ENCODE data around the gene PHAX. TPM values are rescaled to one million over a fixed set of nuclear protein-coding genes. Genes with fewer than 3 reads are reported as not detected.
"Not testable (repeated sequence)": the region's sequence is repeated elsewhere in the genome, so short reads cannot be mapped to it uniquely, and the experiment has no call there.

Gene PHAX
- total RNA-seq, 1 experiment from 2014 or later: 64.6 TPM

DNA sequence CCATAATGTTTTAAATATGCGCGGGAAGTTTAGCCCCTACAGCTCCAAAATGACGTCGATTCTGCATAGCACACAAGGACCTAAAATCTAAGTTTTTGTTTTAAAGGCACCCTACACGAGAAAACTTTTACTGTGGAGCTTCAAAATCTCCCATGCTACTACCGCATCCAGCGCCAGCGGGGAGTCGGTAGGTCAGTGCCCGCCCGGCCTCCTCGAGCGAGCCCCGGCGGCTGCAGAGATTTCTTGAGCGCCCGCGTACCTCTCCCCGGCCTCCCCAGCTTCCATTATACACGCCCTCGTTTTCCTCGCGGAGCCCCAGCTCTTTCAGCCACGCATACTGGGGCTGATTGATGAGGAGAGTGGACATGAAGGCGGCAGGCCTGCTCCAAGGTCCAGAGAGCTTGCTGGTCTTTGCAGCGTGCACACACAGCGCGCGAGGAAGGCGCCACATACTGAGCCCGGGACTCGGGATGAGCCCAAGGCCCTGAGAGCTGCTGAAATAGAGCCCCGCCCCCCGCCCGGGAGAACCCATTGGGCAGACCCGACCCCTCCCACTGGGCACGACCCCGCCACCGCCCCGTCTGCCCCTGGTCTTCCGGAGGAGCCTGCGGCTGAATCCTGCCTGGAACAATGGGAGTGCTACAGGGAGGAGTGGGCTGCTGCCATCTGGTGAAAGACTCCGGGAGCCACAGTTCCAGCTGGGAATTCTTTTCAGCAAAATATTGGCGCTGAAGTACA is 5.8 kb upstream of the PHAX start, which contains the start of gene ALDH7A1:
TSS of gene ALDH7A1 (minus strand) at position 472 of the 738 bp plus-strand sequence. CDS start at position 451, 21 bp downstream.
- Histone ChIP-seq H3K4me3 (peak within 1 kb of the TSS; percentile 64), H3K4me1 (no peaks in the 10 kb centered on the region), H3K27ac (peak within 1 kb of the TSS; percentile 83), H3K9me3 (replicated peaks) (no peaks in the 10 kb centered on the region), H3K36me3 (peaks cover 15% of the 10 kb centered on the region), H3K27me3 (no peaks in the 10 kb centered on the region)
- DNase-seq: peak; percentile 97 to 98

DNA sequence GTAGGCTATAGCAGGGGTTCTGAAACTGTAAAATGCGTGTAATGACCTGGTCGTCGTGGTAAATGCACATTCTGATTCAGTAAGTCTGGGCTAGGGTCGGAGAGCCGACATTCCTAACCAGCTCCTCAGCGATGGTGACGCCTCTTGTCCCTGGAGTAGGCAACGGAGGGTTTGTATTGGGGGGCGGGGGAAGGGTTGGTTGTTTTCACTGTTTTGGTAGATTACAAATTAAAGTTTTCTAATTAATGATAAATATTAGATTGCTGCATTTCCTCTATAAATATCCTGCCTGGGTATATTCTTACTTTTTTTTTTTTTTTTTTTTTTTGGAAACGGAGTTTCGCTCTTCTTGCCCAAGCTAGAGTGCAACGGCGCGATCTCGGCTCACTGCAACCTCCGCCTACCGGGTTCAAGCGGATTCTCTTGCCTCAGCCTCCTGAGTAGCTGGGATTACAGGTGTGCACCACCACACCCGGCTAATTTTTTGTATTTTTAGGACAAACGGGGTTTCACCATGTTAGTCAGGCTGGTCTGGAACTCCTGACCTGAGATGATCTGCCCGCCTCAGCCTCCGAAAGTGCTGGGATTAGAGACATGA is 5.2 kb upstream of the PHAX start:
- DNase-seq: no peak
- Histone ChIP-seq H3K27ac (peak overlapping the region; percentile 83), H3K27me3 (no peaks in the 10 kb centered on the region), H3K9me3 (replicated peaks) (no peaks in the 10 kb centered on the region), H3K4me3 (peak overlapping the region; percentile 64), H3K36me3 (peaks cover 10% of the 10 kb centered on the region), H3K4me1 (no peaks in the 10 kb centered on the region)

DNA sequence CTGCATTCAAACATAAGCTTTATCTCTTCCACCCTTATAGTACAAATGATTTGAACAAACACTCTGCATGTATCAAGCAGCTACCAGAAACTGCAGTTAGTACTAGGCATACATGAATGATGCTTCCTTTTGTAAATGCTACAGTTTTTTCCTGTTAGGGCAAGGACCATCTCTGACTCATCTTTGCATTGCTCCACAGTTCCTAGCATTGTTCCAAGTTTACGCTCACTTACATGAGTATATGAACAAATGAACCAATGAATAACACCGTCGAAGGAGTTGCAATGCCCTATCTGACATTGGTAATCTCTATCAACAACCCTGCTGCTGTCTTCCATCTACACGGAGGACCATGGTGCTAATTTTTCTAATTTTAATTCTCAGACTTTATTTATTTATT is 3.6 kb upstream of the PHAX start:
- H3K9me3 ChIP-seq (replicated peaks): no peaks in the 10 kb centered on the region
- peaks cover 3% of the 10 kb centered on the region for H3K36me3 ChIP-seq
- no peaks in the 10 kb centered on the region for H3K27me3 ChIP-seq
- no peak for DNase-seq
- H3K4me1 ChIP-seq: no peaks in the 10 kb centered on the region
- H3K4me3 ChIP-seq: no peak overlapping the region
- H3K27ac ChIP-seq: no peak overlapping the region

DNA sequence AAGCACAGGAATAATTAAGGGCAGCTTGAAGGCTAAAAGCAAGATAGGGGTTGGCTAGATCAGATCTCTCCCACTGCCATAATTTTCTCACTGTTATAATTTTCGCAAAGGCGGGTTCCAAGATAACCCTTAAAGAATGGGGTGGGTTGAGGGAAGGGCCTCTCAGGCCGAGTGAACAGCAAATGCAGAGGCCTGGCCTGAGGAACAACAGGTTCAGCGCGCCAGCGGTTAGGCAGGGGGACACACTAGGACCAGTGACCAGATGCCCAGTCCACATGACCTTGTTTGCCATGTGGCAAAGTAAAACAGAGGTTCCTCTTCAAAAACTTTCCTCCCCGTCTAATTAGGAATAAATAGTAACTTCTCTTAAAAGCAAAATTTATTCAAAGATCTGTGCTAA is 1.2 kb upstream of the PHAX start:
- Histone ChIP-seq H3K9me3 (replicated peaks) (no peaks in the 10 kb centered on the region), H3K36me3 (peaks cover 9% of the 10 kb centered on the region), H3K4me3 (no peak overlapping the region), H3K27ac (no peak overlapping the region), H3K4me1 (no peaks in the 10 kb centered on the region), H3K27me3 (no peaks in the 10 kb centered on the region)
- no peak for DNase-seq

DNA sequence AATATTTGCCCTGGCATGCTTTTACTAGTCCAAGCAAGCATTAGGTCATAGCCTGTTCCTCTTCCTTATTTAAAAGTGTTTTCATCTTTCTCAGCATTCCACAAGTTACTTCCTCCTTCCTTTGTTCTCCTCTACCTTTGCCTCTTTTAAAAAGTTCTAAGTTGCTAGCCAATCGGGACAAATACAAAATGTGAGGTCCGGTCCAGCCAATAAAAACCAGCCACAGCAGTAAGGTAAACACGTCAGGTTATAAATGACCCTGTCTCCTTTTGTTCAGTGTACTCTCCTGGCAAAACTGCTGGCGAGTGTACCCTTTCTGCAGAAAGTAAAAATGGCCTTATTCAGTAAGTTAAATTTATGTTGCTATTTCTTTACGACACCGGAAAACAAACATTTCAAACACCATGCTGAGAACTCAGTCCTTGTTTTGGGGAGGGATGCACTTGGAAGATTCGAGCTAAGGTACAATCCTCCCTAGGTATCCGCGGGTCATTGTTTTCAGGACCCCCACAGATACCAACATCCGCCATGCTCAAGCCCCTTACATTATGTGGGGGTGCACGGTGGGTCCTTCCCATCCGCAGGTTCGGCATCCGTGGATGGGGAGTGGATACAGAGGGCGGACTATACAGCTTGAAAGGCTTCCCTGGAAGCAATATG is 646 bp upstream of the PHAX start:
- not testable (repeated sequence) for DNase-seq; H3K9me3 ChIP-seq (replicated peaks); H3K4me1 ChIP-seq; H3K27me3 ChIP-seq
- Histone ChIP-seq H3K36me3 (peaks cover 16% of the 10 kb centered on the region), H3K27ac (peak overlapping the region; percentile 81), H3K4me3 (peak overlapping the region; percentile 99)

DNA sequence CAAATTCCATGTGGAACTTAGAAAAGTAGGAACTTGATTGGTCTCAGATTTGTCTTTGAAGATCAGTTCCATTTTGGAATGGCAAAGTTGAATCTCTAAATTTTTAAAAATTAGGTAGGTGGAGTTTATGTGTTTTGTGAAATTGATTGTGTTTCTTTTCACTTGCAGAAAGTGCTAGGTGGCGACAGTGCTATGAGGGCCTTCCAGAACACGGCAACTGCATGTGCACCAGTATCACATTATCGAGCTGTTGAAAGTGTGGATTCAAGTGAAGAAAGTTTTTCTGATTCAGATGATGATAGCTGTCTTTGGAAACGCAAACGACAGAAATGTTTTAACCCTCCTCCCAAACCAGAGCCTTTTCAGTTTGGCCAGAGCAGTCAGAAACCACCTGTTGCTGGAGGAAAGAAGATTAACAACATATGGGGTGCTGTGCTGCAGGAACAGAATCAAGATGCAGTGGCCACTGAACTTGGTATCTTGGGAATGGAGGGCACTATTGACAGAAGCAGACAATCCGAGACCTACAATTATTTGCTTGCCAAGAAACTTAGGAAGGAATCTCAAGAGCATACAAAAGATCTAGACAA is 2.8 kb downstream of the PHAX start:
- Histone ChIP-seq H3K36me3 (peaks cover 37% of the 10 kb centered on the region), H3K9me3 (replicated peaks) (no peaks in the 10 kb centered on the region), H3K4me3 (no peak overlapping the region), H3K27ac (no peak overlapping the region), H3K4me1 (no peaks in the 10 kb centered on the region), H3K27me3 (no peaks in the 10 kb centered on the region)
- no peak for DNase-seq

DNA sequence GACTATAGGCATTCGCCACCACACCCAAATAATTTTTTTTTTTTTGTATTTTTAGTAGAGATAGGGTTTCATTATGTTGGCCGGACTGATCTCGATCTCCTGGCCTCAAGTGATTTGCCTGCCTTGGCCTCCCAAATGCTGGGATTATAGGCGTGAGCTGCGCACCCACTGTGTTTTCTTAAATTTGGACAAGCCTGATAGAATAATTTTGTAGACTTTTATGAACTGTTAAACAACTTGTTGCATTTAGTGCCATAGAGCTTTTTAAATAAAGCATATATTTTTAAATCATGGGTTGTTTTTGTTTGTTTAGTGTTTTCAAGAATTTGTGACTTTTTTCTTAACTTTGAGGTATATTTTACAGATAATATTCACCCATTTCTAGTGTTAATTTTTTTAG is 4.8 kb downstream of the PHAX start:
- no peak for DNase-seq
- Histone ChIP-seq H3K4me3 (no peak overlapping the region), H3K36me3 (peaks cover 53% of the 10 kb centered on the region)

DNA sequence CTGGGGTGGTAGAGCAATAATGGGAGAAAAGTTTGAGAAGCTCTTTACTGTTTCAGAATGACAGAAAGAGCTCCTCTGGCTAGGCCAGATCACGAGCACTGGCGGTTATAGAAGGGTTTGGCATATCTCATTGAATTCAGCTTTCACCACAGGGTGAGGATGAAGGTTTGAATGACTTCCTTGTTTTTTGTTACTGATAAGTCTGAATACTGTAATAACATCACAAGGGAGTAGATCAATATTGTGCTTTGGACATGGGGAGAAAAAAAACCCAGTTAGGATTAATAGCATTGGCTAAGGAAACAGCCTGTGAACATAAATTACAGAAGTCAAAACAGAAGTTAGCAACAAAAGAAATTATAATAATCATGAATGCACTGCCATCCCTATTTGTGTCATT is 9.4 kb downstream of the PHAX start:
- DNase-seq: no peak
- Histone ChIP-seq H3K27me3 (no peaks in the 10 kb centered on the region), H3K27ac (no peak overlapping the region), H3K9me3 (replicated peaks) (no peaks in the 10 kb centered on the region), H3K4me1 (peaks cover 2% of the 10 kb centered on the region; the same call in 1 of the 2 replicates), H3K4me3 (no peak overlapping the region), H3K36me3 (peaks cover 68% of the 10 kb centered on the region)

More for the DNA sequence above, 4.8 kb downstream of the PHAX start:
- H3K27me3 ChIP-seq: no peaks in the 10 kb centered on the region
- no peak overlapping the region for H3K27ac ChIP-seq
- no peaks in the 10 kb centered on the region for H3K4me1 ChIP-seq
- no peaks in the 10 kb centered on the region for H3K9me3 ChIP-seq (replicated peaks)

DNA sequence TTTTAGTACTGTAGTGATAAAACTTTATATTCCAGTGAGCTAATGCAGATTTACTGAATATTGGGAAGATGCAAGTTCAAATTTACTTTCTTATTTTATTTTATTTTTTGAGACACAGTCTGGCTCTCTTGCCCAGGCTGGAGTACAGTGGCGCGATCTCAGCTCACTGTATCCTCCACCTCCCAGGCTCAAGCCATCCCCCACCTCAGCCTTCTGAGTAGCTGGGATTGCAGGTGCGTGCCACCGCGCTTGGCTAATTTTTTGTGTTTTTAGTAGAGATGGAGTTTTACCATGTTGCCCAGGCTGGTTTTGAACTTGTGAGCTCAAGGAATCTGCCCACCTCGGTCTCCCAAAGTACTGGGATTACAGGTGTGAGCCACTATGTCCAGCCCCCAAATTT is 9.9 kb downstream of the PHAX start:
- Histone ChIP-seq H3K4me1 (peaks cover 2% of the 10 kb centered on the region; the same call in 1 of the 2 replicates), H3K27ac (no peak overlapping the region), H3K36me3 (peaks cover 65% of the 10 kb centered on the region), H3K4me3 (no peak overlapping the region), H3K9me3 (replicated peaks) (no peaks in the 10 kb centered on the region), H3K27me3 (no peaks in the 10 kb centered on the region)
- DNase-seq: no peak

DNA sequence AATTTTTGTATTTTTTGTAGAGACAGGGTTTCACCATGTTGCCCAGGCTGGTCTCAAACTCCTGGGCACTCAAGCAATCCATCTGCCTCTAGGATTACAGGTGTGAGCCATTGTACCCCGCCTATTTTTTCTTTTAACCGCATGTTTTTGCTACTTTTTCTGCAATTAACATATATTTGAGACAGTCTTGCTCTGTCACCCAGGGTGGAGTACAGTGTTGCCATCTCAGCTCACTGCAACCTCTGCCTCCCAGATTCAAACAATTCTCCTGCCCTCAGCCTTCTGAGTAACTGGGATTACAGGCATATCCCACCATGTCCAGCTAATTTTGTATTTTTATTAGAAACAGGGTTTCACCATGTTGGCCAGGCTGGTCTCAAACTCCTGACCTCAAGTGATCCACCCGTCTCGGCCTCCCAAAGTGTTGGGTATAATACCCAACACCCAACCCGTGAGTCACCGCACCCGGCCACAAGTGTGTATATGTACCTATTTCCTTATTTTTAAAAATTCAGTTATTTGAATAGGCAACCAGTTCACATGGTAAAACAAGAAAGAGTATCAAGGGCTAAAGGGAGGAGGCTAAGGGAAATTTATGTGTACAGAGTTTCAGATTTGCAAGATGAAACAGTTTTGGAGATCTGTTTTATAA is 13.3 kb downstream of the PHAX start:
- H3K36me3 ChIP-seq: peaks cover 74% of the 10 kb centered on the region
- no peak for DNase-seq
- no peaks in the 10 kb centered on the region for H3K27me3 ChIP-seq
- H3K27ac ChIP-seq: no peak overlapping the region
- no peaks in the 10 kb centered on the region for H3K9me3 ChIP-seq (replicated peaks)
- no peak overlapping the region for H3K4me3 ChIP-seq
- peaks cover 2% of the 10 kb centered on the region; the same call in 1 of the 2 replicates for H3K4me1 ChIP-seq

DNA sequence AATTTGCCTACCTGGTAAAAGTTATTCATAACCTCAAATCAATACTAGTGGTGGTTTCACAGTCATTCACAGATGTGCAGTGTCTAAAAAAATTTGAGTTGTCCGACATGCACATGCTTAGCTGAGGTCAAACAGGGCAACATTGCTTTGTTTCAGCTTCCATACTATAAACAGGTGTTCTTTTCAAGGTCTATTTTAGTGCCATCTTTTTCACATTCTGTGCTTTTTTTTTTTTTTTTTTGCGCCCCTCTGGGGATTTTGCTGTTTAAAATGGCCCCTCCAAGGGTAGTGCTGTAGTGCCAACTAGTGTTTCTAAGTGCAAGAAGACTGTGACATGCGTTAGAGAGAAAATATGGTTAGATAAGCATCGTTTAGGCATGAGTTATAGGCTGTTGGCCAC is 14.5 kb downstream of the PHAX start:
- no peak overlapping the region for H3K27ac ChIP-seq
- peaks cover 73% of the 10 kb centered on the region for H3K36me3 ChIP-seq
- no peak overlapping the region for H3K4me3 ChIP-seq
- H3K9me3 ChIP-seq (replicated peaks): no peaks in the 10 kb centered on the region
- no peak for DNase-seq
- H3K4me1 ChIP-seq: peaks cover 2% of the 10 kb centered on the region; the same call in 1 of the 2 replicates
- no peaks in the 10 kb centered on the region for H3K27me3 ChIP-seq

DNA sequence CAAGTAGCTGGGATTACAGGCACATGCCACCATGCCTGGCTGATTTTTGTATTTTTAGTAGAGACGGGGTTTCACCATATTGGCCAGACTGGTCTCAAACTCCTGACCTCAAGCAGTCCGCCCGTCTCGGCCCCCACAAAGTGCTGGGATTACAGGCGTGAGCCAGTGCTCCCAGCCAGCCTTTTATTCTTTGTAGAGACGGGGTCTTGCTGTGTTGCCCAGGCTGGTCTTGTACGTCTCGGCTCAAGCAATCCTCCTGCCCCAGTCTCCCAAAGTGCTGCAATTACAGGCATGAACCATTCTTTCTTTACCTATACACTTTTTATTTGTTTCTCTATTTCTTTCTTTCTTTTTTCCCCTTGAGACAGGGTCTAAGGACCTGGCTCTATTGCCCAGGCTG is 16.9 kb downstream of the PHAX start:
- not testable (repeated sequence) for H3K4me1 ChIP-seq; H3K4me3 ChIP-seq; H3K9me3 ChIP-seq (replicated peaks); DNase-seq; H3K27ac ChIP-seq; H3K27me3 ChIP-seq
- peaks cover 70% of the 10 kb centered on the region for H3K36me3 ChIP-seq

DNA sequence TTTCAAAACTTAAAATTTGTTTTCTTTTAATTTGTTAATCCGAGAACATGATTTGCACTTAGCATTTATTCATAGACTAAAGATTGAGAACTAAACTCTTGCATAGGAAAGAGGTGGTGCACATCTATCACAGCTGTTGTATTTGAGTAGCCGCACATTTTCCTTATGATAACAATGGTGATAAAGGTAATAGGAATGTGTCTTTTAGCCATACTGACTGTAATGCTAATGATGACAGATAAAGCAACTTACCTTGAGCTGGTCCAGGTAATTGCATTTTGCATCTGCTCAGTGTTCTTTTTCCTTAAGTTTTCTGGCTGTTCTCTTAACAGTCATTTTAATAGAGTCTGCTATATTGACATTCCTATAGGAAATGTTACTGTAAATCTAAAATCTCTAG is 19.0 kb downstream of the PHAX start:
- Histone ChIP-seq H3K9me3 (replicated peaks) (no peaks in the 10 kb centered on the region), H3K4me1 (peaks cover 6% of the 10 kb centered on the region; the same call in 1 of the 2 replicates), H3K4me3 (no peak overlapping the region), H3K36me3 (peaks cover 71% of the 10 kb centered on the region), H3K27me3 (no peaks in the 10 kb centered on the region), H3K27ac (no peak overlapping the region)
- no peak for DNase-seq

DNA sequence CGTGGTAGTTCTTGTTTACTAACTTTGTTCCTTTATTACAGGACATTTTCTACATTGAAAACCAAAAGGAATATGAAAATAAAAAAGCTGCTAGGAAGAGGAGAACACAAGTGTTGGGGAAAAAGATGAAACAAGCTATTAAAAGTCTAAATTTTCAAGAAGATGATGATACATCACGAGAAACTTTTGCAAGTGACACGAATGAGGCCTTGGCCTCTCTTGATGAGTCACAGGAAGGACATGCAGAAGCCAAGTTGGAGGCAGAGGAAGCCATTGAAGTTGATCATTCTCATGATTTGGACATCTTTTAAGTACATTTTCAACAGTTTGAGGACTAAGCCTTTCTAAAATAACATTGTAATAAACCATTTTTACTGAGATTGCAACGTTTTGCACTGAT is 23.8 kb downstream of the PHAX start:
- Histone ChIP-seq H3K4me1 (peaks cover 4% of the 10 kb centered on the region; the same call in 1 of the 2 replicates), H3K9me3 (replicated peaks) (no peaks in the 10 kb centered on the region), H3K36me3 (peaks cover 55% of the 10 kb centered on the region), H3K4me3 (no peak overlapping the region), H3K27ac (no peak overlapping the region), H3K27me3 (no peaks in the 10 kb centered on the region)
- DNase-seq: peak in 1 of 2 experiments; percentile 9
